K562 (cell line): ENCODE results near the gene GSG1L2. TPM values are rescaled to one million over a fixed set of nuclear protein-coding genes. Genes with fewer than 3 reads are reported as not detected.

Experiments
- ATAC-seq: fragments of 200-7000 bp; cut with Tn5 transposase; 3 replicates; pipeline ENCODE4 v1.9.1; 2020; ENCODE audit warnings: moderate library complexity
- BruUV-seq: library from RNA; stranded (reverse); fragments of 400-500 nt; replicated peaks from 2 replicates; lab custom pipeline; 2021; lab: Mats Ljungman, UMichigan
- CTCF ChIA-PET: fragments of 300-600 bp; formaldehyde crosslinking; extraction: SDS; loops from one replicate; lab custom pipeline; 2021; ENCODE audit warnings: low intra/inter-chr PET ratio; lab: Yijun Ruan, JAX
- POLR2A ChIA-PET: fragments of 300-600, 350-650 bp; sonication (Branson Sonifier 250); formaldehyde crosslinking; extraction: SDS; loops from one replicate; lab custom pipeline; 2021; ENCODE audit warnings: antibody characterized with exemption, inconsistent platforms; lab: Yijun Ruan, JAX
- DNase-seq, 4 experiments: peaks; one replicate each; pipeline versions ENCODE4 v3.0.0 to v3.0.0-alpha.2; 2011 to 2018; ENCODE audit warnings: low spot score in 3 of 4, mixed read lengths in 3 of 4; ENCODE audit errors: extremely low read depth in 1 of 4
- FAIRE-seq: peaks from 2 replicates; lab custom pipeline; 2011; peaks lifted over from hg19 to GRCh38; lab: Jason Lieb, UNC
- H2AFZ ChIP-seq: 2 replicates; pipeline ENCODE4 v1.6.0; 2011; ENCODE audit warnings: low read depth, low read length, control low read depth, inconsistent platforms
- H3K27ac ChIP-seq: fragments of 200-600 bp; 3 replicates; pipeline ENCODE4 v1.8.0; 2011; ENCODE audit warnings: low read depth, mild to moderate bottlenecking, control low read depth, inconsistent platforms, low read length, moderate library complexity, mixed read lengths; ENCODE audit errors: extremely low read depth
- H3K27me3 ChIP-seq, 2 experiments: fragments of 300-600 bp in 1 of 2; 2 replicates in 1 of 2; 3 replicates in 1 of 2; pipeline versions ENCODE4 v1.6.0 to v1.8.0; 2011; ENCODE audit warnings: inconsistent platforms in 2 of 2, low read length in 2 of 2, mild to moderate bottlenecking in 1 of 2, mixed read lengths in 1 of 2, moderate library complexity in 1 of 2; ENCODE audit not compliant: control insufficient read depth in 2 of 2, insufficient read depth in 2 of 2
- H3K36me3 ChIP-seq: fragments of 300-600 bp; 3 replicates; pipeline ENCODE4 v1.8.0; 2011; ENCODE audit warnings: mild to moderate bottlenecking, low read length, inconsistent platforms; ENCODE audit not compliant: control insufficient read depth, insufficient read depth
- H3K4me1 ChIP-seq, 2 experiments: fragments of 200-600 bp in 1 of 2; replicated peaks in 1 of 2; 2 replicates in 1 of 2; 3 replicates in 1 of 2; pipeline versions ENCODE4 v1.5.1 to v1.8.0; 2011; ENCODE audit warnings: inconsistent platforms in 2 of 2, low read length in 2 of 2, mild to moderate bottlenecking in 1 of 2, mixed read lengths in 1 of 2, moderate library complexity in 1 of 2; ENCODE audit not compliant: control insufficient read depth in 2 of 2, insufficient read depth in 2 of 2
- H3K4me2 ChIP-seq: 2 replicates; pipeline ENCODE4 v1.6.1; 2011; ENCODE audit warnings: low read length, control low read depth, inconsistent platforms, mixed read lengths; ENCODE audit not compliant: insufficient read depth
- H3K4me3 ChIP-seq: fragments of 200-600 bp; sonication (generic), shearing (Covaris generic); 2 replicates; pipeline ENCODE4 v1.5.1; 2016; ENCODE audit warnings: control low read depth, inconsistent platforms
- H3K79me2 ChIP-seq: fragments of 200-600 bp; 3 replicates; pipeline ENCODE4 v1.8.0; 2011; ENCODE audit warnings: low read length, inconsistent platforms; ENCODE audit not compliant: control insufficient read depth, insufficient read depth
- H3K9ac ChIP-seq, 2 experiments: 2 replicates each; pipeline versions ENCODE4 v1.6.0 to v1.6.1; 2011; ENCODE audit warnings: low read depth in 2 of 2, low read length in 2 of 2, control low read depth in 1 of 2, inconsistent platforms in 1 of 2, mild to moderate bottlenecking in 1 of 2, mixed read lengths in 1 of 2; ENCODE audit not compliant: insufficient read depth in 1 of 2
- H3K9me1 ChIP-seq: one replicate; pipeline ENCODE4 v1.6.0; 2011; ENCODE audit warnings: inconsistent platforms, mild to moderate bottlenecking, low read length, moderate library complexity; ENCODE audit not compliant: control insufficient read depth, insufficient read depth
- H3K9me3 ChIP-seq: replicated peaks from 2 replicates; pipeline ENCODE4 v1.5.1; 2011; ENCODE audit warnings: low read depth, low read length, inconsistent platforms; ENCODE audit not compliant: control insufficient read depth, insufficient read depth
- H4K20me1 ChIP-seq: replicated peaks from 2 replicates; pipeline ENCODE4 v1.6.1; 2011; ENCODE audit warnings: low read length, inconsistent platforms, mixed read lengths; ENCODE audit not compliant: control insufficient read depth, insufficient read depth
- BMI1 ChIP-seq: fragments of 150-350 bp; IDR thresholded peaks from 2 replicates; pipeline ENCODE4 v1.6.1; 2014; ENCODE audit warnings: low read length
- GABPB1 ChIP-seq: sonication (generic); formaldehyde crosslinking; IDR thresholded peaks from 2 replicates; pipeline ENCODE4 v1.8.0; 2022; ENCODE audit warnings: mild to moderate bottlenecking, missing genetic modification reagents
- GATA2 ChIP-seq: sonication (generic); formaldehyde crosslinking; IDR thresholded peaks from 2 replicates; pipeline ENCODE4 v1.4.0; 2020; ENCODE audit warnings: mild to moderate bottlenecking, missing genetic modification reagents
- GATAD2B ChIP-seq: fragments of 450-650 bp; IDR thresholded peaks from 2 replicates; pipeline ENCODE4 v1.6.1; 2017; ENCODE audit warnings: mild to moderate bottlenecking, borderline replicate concordance
- GTF2F1 ChIP-seq: IDR thresholded peaks from 2 replicates; pipeline ENCODE4 v1.6.1; 2011; ENCODE audit warnings: low read depth, low read length, improper control_type of control experiment
- HDAC8 ChIP-seq: fragments of 450-650 bp; IDR thresholded peaks from 2 replicates; pipeline ENCODE4 v1.6.1; 2016; ENCODE audit warnings: mild to moderate bottlenecking, missing genetic modification characterization, moderate library complexity, missing compliant biosample characterization
- PHF21A ChIP-seq: fragments of 450-650 bp; IDR thresholded peaks from 2 replicates; pipeline ENCODE4 v1.6.1; 2017; ENCODE audit warnings: low read depth, borderline replicate concordance
- STAT5B ChIP-seq: fragments of 250-450 bp; sonication (Bioruptor Pico); IDR thresholded peaks from 2 replicates; pipeline ENCODE4 v1.8.0; 2021; ENCODE audit warnings: mild to moderate bottlenecking, inconsistent platforms
- SUPT5H ChIP-seq: fragments of 450-650 bp; IDR thresholded peaks from 2 replicates; pipeline ENCODE4 v1.6.1; 2016
- ZNF347 ChIP-seq: fragments of 450-650 bp; formaldehyde crosslinking; IDR thresholded peaks from 2 replicates; pipeline ENCODE4 v1.4.0; 2020; ENCODE audit warnings: low read depth, mild to moderate bottlenecking, moderate library complexity
- ZNF644 ChIP-seq: fragments of 200-800 bp; sonication (Bioruptor generic); IDR thresholded peaks from 2 replicates; pipeline ENCODE4 v1.6.1; 2016; ENCODE audit warnings: low read depth, missing genetic modification characterization, missing compliant biosample characterization
- ZNF695 ChIP-seq: fragments of 450-650 bp; formaldehyde crosslinking; IDR thresholded peaks from 2 replicates; pipeline ENCODE4 v1.4.0; 2020; ENCODE audit warnings: mild to moderate bottlenecking, moderate library complexity
- WGBS: fragments of 100-300 bp; shearing (Covaris generic); methylation state at CpG from one replicate; pipeline ENCODE4 v1.1.6; 2016; ENCODE audit warnings: low coverage, mixed read lengths; ENCODE audit not compliant: insufficient coverage; ENCODE audit errors: missing lambda C conversion rate; 5-methylcytosine and 5-hydroxymethylcytosine counted together
- in situ Hi-C: fragments of 300-500 bp; cut with MboI; formaldehyde crosslinking; loops from 4 replicates; pipeline ENCODE4 v1.15.0; 2018; ENCODE audit warnings: inconsistent platforms, mixed read lengths
- intact Hi-C: fragments of 100-400 bp; cut with micrococcal nuclease; formaldehyde crosslinking; loops from 2 replicates; pipeline ENCODE4 v1.14.2; 2022
- polyA plus RNA-seq, 8 experiments: library from polyadenylated mRNA; depleted of rRNA in 4 of 8; stranded (reverse) in 5 of 8; unstranded in 3 of 8; fragments of >200 nt; fragmentation: Nextera tagmentation in 2 of 8; fragmentation: Illumina TruSeq in 1 of 8; extraction: Ambion mirVana in 2 of 8; extraction: Trizol in 1 of 8; gene quantifications; 2 replicates each; pipeline versions ENCODE4 v1.2.1 to v1.2.3, GENCODE V29; 2011 to 2014; ENCODE audit warnings: inconsistent platforms in 1 of 8, missing spikeins in 1 of 8
- total RNA-seq, 7 experiments: library from RNA; depleted of rRNA in 6 of 7; stranded (reverse); fragments of >200 nt in 6 of 7; fragmentation: Illumina TruSeq in 2 of 7; extraction: Trizol in 2 of 7; gene quantifications; 2 replicates each; pipeline versions ENCODE4 v1.2.1 to v1.2.3, GENCODE V29; 2011 to 2021; ENCODE audit warnings: low replicate concordance in 1 of 7
- TF ChIP-seq, protein P1 (sequence below): sonication (generic); formaldehyde crosslinking; IDR thresholded peaks from 2 replicates; pipeline ENCODE4 v1.8.1; 2022; ENCODE audit warnings: missing genetic modification reagents
- TF ChIP-seq, protein P2 (sequence below): fragments of 450-650 bp; formaldehyde crosslinking; conservative IDR thresholded peaks from 2 replicates; pipeline ENCODE4 v1.4.0; 2022; ENCODE audit warnings: mild to moderate bottlenecking, missing genetic modification characterization
- TF ChIP-seq, protein P3 (sequence below): fragments of 450-650 bp; IDR thresholded peaks from 2 replicates; pipeline ENCODE4 v1.6.1; 2018; ENCODE audit not compliant: partially characterized antibody

Gene GSG1L2
- total and polyA plus RNA-seq, 9 of the 15 experiments (the other 6 are each of a cell fraction or from before 2014, with no cell fraction given): not detected

DNA sequence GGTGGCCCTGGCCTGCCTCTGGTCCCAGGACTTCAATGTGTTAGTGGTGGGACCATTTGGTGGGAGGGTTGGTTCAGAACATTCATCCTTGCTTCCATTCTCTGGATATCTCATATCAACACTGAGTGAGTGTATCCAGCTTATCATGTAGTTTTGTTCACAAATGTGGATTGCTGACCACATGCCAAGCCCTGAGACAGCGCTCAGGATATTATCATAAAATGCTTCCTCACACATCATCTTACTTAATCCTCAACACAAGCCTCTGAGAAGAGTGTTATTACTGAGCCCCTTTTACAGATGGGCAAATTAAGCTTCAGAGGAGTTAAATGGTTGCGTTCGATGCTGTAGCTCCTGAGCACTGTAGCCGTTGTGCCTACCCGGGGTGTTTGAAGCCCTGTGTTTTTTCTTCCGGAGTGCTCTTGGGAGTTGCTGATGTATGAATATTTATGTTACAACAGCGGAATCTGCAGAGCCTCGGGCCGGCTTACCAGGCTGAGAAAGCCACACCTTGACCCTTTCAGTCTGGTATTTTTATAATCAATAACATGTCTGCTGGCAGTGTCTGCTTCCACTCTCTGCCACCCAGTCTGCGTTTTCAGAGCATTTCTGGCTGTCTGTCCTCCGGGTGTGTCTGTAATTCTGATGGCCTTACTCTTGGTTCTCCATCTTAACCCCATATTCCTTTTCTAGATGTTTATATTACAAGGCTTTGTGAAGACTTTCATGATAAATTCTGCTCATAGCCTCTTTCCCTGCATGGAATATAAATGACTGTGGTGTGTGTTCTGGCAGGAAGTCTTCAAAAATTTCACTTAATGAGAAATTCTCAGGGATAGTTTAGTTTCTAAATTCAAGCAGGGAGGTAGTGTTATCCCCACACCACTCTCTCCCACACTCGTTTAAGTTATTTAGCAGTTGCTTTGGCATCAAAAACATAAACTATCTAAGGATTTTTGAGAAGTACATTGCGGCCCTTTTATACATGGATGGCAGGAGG is 6.7 kb upstream of the GSG1L2 start:
- WGBS: 2% methylated on average over 10 of the region's 13 CpGs
- DNase-seq (no peak), FAIRE-seq (no peak), ATAC-seq (no peak)
- H3K9me3 ChIP-seq: no peaks in the 10 kb centered on the region
- no peak overlapping the region for H2AFZ ChIP-seq
- H3K27me3 ChIP-seq: no peaks in the 10 kb centered on the region; a peak in 1 of 5 replicates
- H3K9ac ChIP-seq: no peak overlapping the region
- no peaks in the 10 kb centered on the region for H4K20me1 ChIP-seq
- H3K4me3 ChIP-seq: no peak overlapping the region
- H3K79me2 ChIP-seq: no peaks in the 10 kb centered on the region
- H3K4me1 ChIP-seq: no peaks in the 10 kb centered on the region
- BruUV-seq: no TSS peak
- TF ChIP-seq HDAC8 (tag) (no peak), ZNF347 (CRISPR knock-in tag) (no peak), GATAD2B (no peak), ZNF644 (tag) (no peak), ZNF695 (CRISPR knock-in tag) (no peak), SUPT5H (no peak), BMI1 (no peak), GABPB1 (CRISPR knock-in tag) (no peak), STAT5B (CRISPR knock-in tag) (no peak), PHF21A (no peak), GATA2 (CRISPR knock-in tag) (no peak), GTF2F1 (no peak)
- TF ChIP-seq, protein P1, sequence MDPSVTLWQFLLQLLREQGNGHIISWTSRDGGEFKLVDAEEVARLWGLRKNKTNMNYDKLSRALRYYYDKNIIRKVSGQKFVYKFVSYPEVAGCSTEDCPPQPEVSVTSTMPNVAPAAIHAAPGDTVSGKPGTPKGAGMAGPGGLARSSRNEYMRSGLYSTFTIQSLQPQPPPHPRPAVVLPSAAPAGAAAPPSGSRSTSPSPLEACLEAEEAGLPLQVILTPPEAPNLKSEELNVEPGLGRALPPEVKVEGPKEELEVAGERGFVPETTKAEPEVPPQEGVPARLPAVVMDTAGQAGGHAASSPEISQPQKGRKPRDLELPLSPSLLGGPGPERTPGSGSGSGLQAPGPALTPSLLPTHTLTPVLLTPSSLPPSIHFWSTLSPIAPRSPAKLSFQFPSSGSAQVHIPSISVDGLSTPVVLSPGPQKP (CRISPR knock-in tag): no peak
- TF ChIP-seq, protein P2, sequence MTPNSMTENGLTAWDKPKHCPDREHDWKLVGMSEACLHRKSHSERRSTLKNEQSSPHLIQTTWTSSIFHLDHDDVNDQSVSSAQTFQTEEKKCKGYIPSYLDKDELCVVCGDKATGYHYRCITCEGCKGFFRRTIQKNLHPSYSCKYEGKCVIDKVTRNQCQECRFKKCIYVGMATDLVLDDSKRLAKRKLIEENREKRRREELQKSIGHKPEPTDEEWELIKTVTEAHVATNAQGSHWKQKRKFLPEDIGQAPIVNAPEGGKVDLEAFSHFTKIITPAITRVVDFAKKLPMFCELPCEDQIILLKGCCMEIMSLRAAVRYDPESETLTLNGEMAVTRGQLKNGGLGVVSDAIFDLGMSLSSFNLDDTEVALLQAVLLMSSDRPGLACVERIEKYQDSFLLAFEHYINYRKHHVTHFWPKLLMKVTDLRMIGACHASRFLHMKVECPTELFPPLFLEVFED: no peak
- TF ChIP-seq, protein P3, sequence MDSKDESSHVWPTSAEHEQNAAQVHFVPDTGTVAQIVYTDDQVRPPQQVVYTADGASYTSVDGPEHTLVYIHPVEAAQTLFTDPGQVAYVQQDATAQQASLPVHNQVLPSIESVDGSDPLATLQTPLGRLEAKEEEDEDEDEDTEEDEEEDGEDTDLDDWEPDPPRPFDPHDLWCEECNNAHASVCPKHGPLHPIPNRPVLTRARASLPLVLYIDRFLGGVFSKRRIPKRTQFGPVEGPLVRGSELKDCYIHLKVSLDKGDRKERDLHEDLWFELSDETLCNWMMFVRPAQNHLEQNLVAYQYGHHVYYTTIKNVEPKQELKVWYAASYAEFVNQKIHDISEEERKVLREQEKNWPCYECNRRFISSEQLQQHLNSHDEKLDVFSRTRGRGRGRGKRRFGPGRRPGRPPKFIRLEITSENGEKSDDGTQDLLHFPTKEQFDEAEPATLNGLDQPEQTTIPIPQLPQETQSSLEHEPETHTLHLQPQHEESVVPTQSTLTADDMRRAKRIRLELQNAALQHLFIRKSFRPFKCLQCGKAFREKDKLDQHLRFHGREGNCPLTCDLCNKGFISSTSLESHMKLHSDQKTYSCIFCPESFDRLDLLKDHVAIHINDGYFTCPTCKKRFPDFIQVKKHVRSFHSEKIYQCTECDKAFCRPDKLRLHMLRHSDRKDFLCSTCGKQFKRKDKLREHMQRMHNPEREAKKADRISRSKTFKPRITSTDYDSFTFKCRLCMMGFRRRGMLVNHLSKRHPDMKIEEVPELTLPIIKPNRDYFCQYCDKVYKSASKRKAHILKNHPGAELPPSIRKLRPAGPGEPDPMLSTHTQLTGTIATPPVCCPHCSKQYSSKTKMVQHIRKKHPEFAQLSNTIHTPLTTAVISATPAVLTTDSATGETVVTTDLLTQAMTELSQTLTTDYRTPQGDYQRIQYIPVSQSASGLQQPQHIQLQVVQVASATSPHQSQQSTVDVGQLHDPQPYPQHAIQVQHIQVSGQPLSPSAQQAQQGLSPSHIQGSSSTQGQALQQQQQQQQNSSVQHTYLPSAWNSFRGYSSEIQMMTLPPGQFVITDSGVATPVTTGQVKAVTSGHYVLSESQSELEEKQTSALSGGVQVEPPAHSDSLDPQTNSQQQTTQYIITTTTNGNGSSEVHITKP: no peak
- CTCF ChIA-PET: no interaction called here
- no peaks in the 10 kb centered on the region for H3K9me1 ChIP-seq
- in situ Hi-C loops: no loop called here
- H3K27ac ChIP-seq: no peak overlapping the region
- no peak overlapping the region for H3K4me2 ChIP-seq
- POLR2A ChIA-PET: no interaction called here
- no peaks in the 10 kb centered on the region for H3K36me3 ChIP-seq
- intact Hi-C loops: no loop called here
